GM23248 (cell line): ENCODE measurements around the gene ACAT2.

Experiments used
- EZH2 ChIP-seq: fragments of 200-600 bp; sonication (generic); IDR thresholded peaks from 2 replicates; pipeline ENCODE4 v1.6.1; 2018; ENCODE audit warnings: antibody characterized with exemption, mild to moderate bottlenecking; ENCODE audit not compliant: insufficient read depth, poor library complexity, severe bottlenecking
- EZH2phosphoT487 ChIP-seq: fragments of 200-600 bp; sonication (generic); IDR thresholded peaks from 2 replicates; pipeline ENCODE4 v1.6.1; 2018; ENCODE audit warnings: antibody characterized with exemption, moderate library complexity, mild to moderate bottlenecking, low read depth; ENCODE audit not compliant: insufficient read depth

- TF ChIP-seq EZH2 (no peak), EZH2phosphoT487 (no peak)
These were observed 56.3 kb downstream of the ACAT2 start for GRCh38 chr6:159817951-159818739.
